SK-N-SH (cell line): Measurements from ENCODE around the gene CDH11. TPM values are rescaled to one million over a fixed set of nuclear protein-coding genes. Genes with fewer than 3 reads are reported as not detected.

Experiments
- CTCF ChIA-PET: fragments of 300-600, 350-600 bp; formaldehyde crosslinking; extraction: SDS; loops from one replicate; lab custom pipeline; 2021; lab: Yijun Ruan, JAX
- POLR2A ChIA-PET: fragments of 350-600 bp; sonication (Branson Sonifier 250); formaldehyde crosslinking; extraction: SDS; loops from one replicate; lab custom pipeline; 2020; ENCODE audit warnings: antibody characterized with exemption, inconsistent platforms; lab: Yijun Ruan, JAX
- DNase-seq: peaks from one replicate; pipeline ENCODE4 v3.0.0; 2012
- H2AFZ ChIP-seq: fragments of 200-600 bp; sonication (generic); 2 replicates; pipeline ENCODE4 v1.8.1; 2016; ENCODE audit warnings: antibody characterized with exemption, mild to moderate bottlenecking, low read depth
- H3F3A ChIP-seq: fragments of 200-600 bp; sonication (generic); replicated peaks from 2 replicates; pipeline ENCODE3; 2016; ENCODE audit warnings: antibody characterized with exemption, mild to moderate bottlenecking; ENCODE audit not compliant: insufficient read depth
- H3K27ac ChIP-seq, 2 experiments: fragments of 200-500 bp in 1 of 2; fragments of 200-600 bp in 1 of 2; sonication (Bioruptor generic) in 1 of 2; sonication (generic), shearing (Covaris generic) in 1 of 2; 2 replicates each; pipeline versions ENCODE4 v1.5.1 to v1.6.1; 2014 to 2016; ENCODE audit warnings: low read depth in 2 of 2, inconsistent platforms in 1 of 2, low read length in 1 of 2, mild to moderate bottlenecking in 1 of 2, mixed read lengths in 1 of 2
- H3K27me3 ChIP-seq: fragments of 200-600 bp; sonication (generic), shearing (Covaris generic); 2 replicates; pipeline ENCODE4 v1.6.1; 2016; ENCODE audit warnings: mixed run types; ENCODE audit not compliant: insufficient read depth
- H3K36me3 ChIP-seq, 2 experiments: fragments of 200-500 bp in 1 of 2; fragments of 200-600 bp in 1 of 2; sonication (Bioruptor generic) in 1 of 2; sonication (generic) in 1 of 2; replicated peaks in 1 of 2; 2 replicates each; pipeline versions ENCODE3 to v1.5.1; 2014 to 2016; ENCODE audit warnings: low read length in 1 of 2, mild to moderate bottlenecking in 1 of 2; ENCODE audit not compliant: insufficient read depth in 2 of 2, control insufficient read depth in 1 of 2
- H3K4me1 ChIP-seq, 2 experiments: fragments of 200-500 bp in 1 of 2; fragments of 200-600 bp in 1 of 2; sonication (Bioruptor generic) in 1 of 2; sonication (generic), shearing (Covaris generic) in 1 of 2; 2 replicates each; pipeline versions ENCODE4 v1.5.1 to v1.6.1; 2014 to 2016; ENCODE audit warnings: low read depth in 1 of 2, low read length in 1 of 2, mixed run types in 1 of 2; ENCODE audit not compliant: insufficient read depth in 2 of 2, control insufficient read depth in 1 of 2
- H3K4me2 ChIP-seq: fragments of 200-600 bp; sonication (generic), shearing (Covaris generic); 2 replicates; pipeline ENCODE4 v1.6.1; 2017; ENCODE audit warnings: mixed run types
- H3K4me3 ChIP-seq, 2 experiments: fragments of 200-500 bp in 1 of 2; fragments of 200-600 bp in 1 of 2; sonication (Bioruptor generic) in 1 of 2; sonication (generic), shearing (Covaris generic) in 1 of 2; 2 replicates each; pipeline versions ENCODE4 v1.5.1 to v1.8.1; 2014 to 2016; ENCODE audit warnings: low read depth in 2 of 2, inconsistent platforms in 1 of 2, low read length in 1 of 2, mild to moderate bottlenecking in 1 of 2, mixed read lengths in 1 of 2, moderate library complexity in 1 of 2
- H3K79me2 ChIP-seq: fragments of 200-600 bp; sonication (generic); 2 replicates; pipeline ENCODE4 v1.8.1; 2017; ENCODE audit warnings: mild to moderate bottlenecking; ENCODE audit not compliant: insufficient read depth
- H3K9ac ChIP-seq: fragments of 200-600 bp; sonication (generic); 2 replicates; pipeline ENCODE4 v1.6.1; 2017; ENCODE audit warnings: mixed run types
- H3K9me2 ChIP-seq: fragments of 200-600 bp; sonication (generic); 2 replicates; pipeline ENCODE4 v1.6.1; 2017; ENCODE audit warnings: mixed run types
- H3K9me3 ChIP-seq: fragments of 200-600 bp; sonication (generic); 2 replicates; pipeline ENCODE4 v1.6.1; 2017; ENCODE audit warnings: mixed run types, mild to moderate bottlenecking, moderate library complexity
- H4K20me1 ChIP-seq: fragments of 200-600 bp; sonication (generic); 2 replicates; pipeline ENCODE4 v1.6.1; 2017; ENCODE audit warnings: mild to moderate bottlenecking, mixed run types; ENCODE audit not compliant: insufficient read depth
- CHD2 ChIP-seq: fragments of 150-350 bp; IDR thresholded peaks from 2 replicates; pipeline ENCODE4 v1.6.1; 2018; ENCODE audit warnings: low read length; ENCODE audit not compliant: partially characterized antibody
- ELF1 ChIP-seq: IDR thresholded peaks from 2 replicates; pipeline ENCODE4 v1.4.0; 2012
- FOXJ3 ChIP-seq: sonication (generic); formaldehyde crosslinking; IDR thresholded peaks from 2 replicates; pipeline ENCODE4 v1.5.1; 2020; ENCODE audit warnings: mild to moderate bottlenecking, missing genetic modification reagents
- FOXM1 ChIP-seq: IDR thresholded peaks from 2 replicates; pipeline ENCODE4 v1.4.0; 2012; ENCODE audit warnings: low read depth, mild to moderate bottlenecking
- GABPA ChIP-seq: IDR thresholded peaks from 2 replicates; pipeline ENCODE4 v1.4.0; 2012; ENCODE audit warnings: low read depth, mild to moderate bottlenecking
- JUND ChIP-seq: IDR thresholded peaks from 2 replicates; pipeline ENCODE4 v1.4.0; 2012
- POLR2AphosphoS5 ChIP-seq: IDR thresholded peaks from 2 replicates; pipeline ENCODE4 v1.6.1; 2012; ENCODE audit warnings: low read depth, low read length
- RFX5 ChIP-seq: IDR thresholded peaks from 2 replicates; pipeline ENCODE4 v1.6.1; 2012; ENCODE audit warnings: mild to moderate bottlenecking, improper control_type of control experiment, low read length
- RXRA ChIP-seq: IDR thresholded peaks from 2 replicates; pipeline ENCODE4 v1.4.0; 2012; ENCODE audit warnings: low read depth, mild to moderate bottlenecking, borderline replicate concordance
- SIN3A ChIP-seq: IDR thresholded peaks from 2 replicates; pipeline ENCODE4 v1.6.1; 2012; ENCODE audit warnings: low read depth, mild to moderate bottlenecking, low read length, moderate library complexity, borderline replicate concordance
- TAF1 ChIP-seq: IDR thresholded peaks from 2 replicates; pipeline ENCODE4 v1.6.1; 2012; ENCODE audit warnings: low read depth, mild to moderate bottlenecking, low read length, moderate library complexity, borderline replicate concordance
- TEAD4 ChIP-seq: IDR thresholded peaks from 2 replicates; pipeline ENCODE4 v1.4.0; 2012; ENCODE audit warnings: mild to moderate bottlenecking, borderline replicate concordance; ENCODE audit not compliant: insufficient read depth
- WGBS: methylation state at CpG from one replicate; pipeline ENCODE4 v1.1.6; 2017; ENCODE audit warnings: low lambda C conversion rate; 5-methylcytosine and 5-hydroxymethylcytosine counted together
- polyA plus RNA-seq, 3 experiments: library from polyadenylated mRNA; depleted of rRNA; stranded (reverse); fragments of >200 nt; gene quantifications; 2 replicates each; pipeline ENCODE4 v1.2.3, GENCODE V29; 2012
- TF ChIP-seq, protein P1 (sequence below): fragments of 200-600 bp; sonication (generic); IDR thresholded peaks from 2 replicates; pipeline ENCODE4 v1.6.1; 2017; ENCODE audit warnings: antibody characterized with exemption, mild to moderate bottlenecking, moderate library complexity

The CDH11 gene
- polyA plus RNA-seq, 1 of the 3 experiments (the other 2 are of a cell fraction) = 269 TPM

DNA sequence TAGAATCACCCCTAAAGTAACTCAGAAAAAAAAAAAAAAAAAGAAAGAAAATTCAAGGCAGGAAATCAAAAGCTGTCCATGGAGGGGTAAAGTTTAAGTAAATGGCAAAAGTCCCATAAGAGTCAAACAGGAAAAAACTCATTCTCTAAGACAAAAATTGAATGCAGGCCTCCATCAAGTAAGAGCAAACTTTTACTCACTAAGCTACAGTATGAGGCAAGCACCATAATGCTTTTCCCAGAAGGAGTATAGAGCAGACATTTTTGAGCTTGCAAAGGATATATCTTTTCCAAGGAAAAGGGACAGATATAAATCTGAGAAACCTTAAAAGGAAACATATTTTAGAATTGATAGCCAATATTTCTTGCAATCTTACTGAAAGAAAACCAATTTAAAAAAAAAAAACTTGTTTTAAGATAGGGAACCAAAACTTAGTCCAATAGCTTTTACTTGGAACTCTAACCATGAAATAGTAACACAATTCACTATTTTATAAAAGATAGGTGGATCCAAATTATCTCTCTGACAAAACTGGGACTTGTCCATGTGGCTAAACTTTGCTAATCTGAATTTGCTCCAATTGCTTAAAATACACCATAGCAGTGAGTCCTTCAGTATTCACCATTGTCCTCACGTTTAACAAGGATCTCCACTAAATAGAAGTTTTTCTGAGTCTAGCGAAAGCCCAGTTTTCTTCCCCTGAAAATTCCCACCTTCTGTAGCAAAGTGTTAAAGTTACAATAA, 99.8 kb downstream of the CDH11 start:
- H3K9me2 ChIP-seq = no peaks in the 10 kb centered on the region
- 0 out of 4 replicates have a peak overlapping the region, but pooled peaks of 1 of the 2 experiments have one; percentile 3 for H3K27ac ChIP-seq
- 82% methylated on average over 2 of the region's 2 CpGs for WGBS
- H3K9ac ChIP-seq = no peak overlapping the region
- peaks cover 53% of the 10 kb centered on the region for H4K20me1 ChIP-seq
- no peak overlapping the region for H2AFZ ChIP-seq
- no peak overlapping the region for H3K4me2 ChIP-seq
- DNase-seq = no peak
- no peaks in the 10 kb centered on the region for H3K9me3 ChIP-seq
- ChIA-PET POLR2A (no interaction called here), CTCF (interaction anchor here (0.9 kb wide), 1 partner anchor 105 kb away, joined by 3 read pairs; no protein-coding TSS in a partner anchor)
- no peak for TF ChIP-seq POLR2AphosphoS5
- TF ChIP-seq, protein P1, sequence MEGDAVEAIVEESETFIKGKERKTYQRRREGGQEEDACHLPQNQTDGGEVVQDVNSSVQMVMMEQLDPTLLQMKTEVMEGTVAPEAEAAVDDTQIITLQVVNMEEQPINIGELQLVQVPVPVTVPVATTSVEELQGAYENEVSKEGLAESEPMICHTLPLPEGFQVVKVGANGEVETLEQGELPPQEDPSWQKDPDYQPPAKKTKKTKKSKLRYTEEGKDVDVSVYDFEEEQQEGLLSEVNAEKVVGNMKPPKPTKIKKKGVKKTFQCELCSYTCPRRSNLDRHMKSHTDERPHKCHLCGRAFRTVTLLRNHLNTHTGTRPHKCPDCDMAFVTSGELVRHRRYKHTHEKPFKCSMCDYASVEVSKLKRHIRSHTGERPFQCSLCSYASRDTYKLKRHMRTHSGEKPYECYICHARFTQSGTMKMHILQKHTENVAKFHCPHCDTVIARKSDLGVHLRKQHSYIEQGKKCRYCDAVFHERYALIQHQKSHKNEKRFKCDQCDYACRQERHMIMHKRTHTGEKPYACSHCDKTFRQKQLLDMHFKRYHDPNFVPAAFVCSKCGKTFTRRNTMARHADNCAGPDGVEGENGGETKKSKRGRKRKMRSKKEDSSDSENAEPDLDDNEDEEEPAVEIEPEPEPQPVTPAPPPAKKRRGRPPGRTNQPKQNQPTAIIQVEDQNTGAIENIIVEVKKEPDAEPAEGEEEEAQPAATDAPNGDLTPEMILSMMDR = no peak
- no peak for TF ChIP-seq TEAD4
- no peak for TF ChIP-seq TAF1
- TF ChIP-seq JUND = no peak
- no peak for TF ChIP-seq SIN3A
- no peak for TF ChIP-seq RXRA
- H3K79me2 ChIP-seq = peaks cover 95% of the 10 kb centered on the region
- H3K4me1 ChIP-seq = peaks cover 5 to 13% of the 10 kb centered on the region in 2 experiments
- peaks cover 32% of the 10 kb centered on the region for H3F3A ChIP-seq
- no peaks in the 10 kb centered on the region for H3K27me3 ChIP-seq
- no peak overlapping the region for H3K4me3 ChIP-seq
- peaks cover 11 to 46% of the 10 kb centered on the region in 2 experiments for H3K36me3 ChIP-seq

DNA sequence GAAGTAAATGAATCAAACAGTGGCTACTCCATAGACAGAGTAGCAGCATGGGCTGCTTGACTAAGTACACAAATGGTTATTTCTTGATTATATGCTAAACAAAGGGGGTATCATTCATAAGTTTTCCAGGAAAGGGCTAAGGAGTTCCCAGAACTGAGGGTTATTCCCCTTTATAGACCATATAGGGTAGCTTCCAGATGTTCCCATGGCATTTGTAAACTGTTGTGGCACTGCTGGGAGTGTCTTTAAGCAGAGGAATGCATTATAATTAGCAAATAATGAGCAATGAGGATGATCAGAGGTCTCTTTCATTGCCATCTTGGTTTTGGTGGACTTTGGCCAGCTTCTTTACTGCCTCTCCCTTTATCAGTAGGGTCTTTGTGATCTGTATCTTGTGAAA, 105.1 kb downstream of the CDH11 start:
- Histone ChIP-seq H3K79me2 (peaks cover 88% of the 10 kb centered on the region), H3K9ac (no peak overlapping the region), H2AFZ (no peak overlapping the region), H3K27me3 (no peaks in the 10 kb centered on the region), H3K4me3 (no peak overlapping the region), H4K20me1 (peaks cover 35% of the 10 kb centered on the region), H3K4me2 (no peak overlapping the region), H3K9me2 (no peaks in the 10 kb centered on the region), H3F3A (peaks cover 45% of the 10 kb centered on the region), H3K4me1 (peaks cover 0 to 8% of the 10 kb centered on the region in 2 experiments; a peak in 1 of 4 replicates), H3K9me3 (no peaks in the 10 kb centered on the region), H3K36me3 (peaks cover 23 to 67% of the 10 kb centered on the region in 2 experiments), H3K27ac (no peak overlapping the region)
- no peak for DNase-seq
- ChIA-PET POLR2A (no interaction called here), CTCF (no interaction called here)
- TF ChIP-seq FOXJ3 (CRISPR knock-in tag) (no peak), FOXM1 (no peak), RXRA (no peak), GABPA (no peak), ELF1 (no peak), CHD2 (no peak), RFX5 (no peak)
